Nephron (organoid): ENCODE data around the gene AATF.

ENCODE experiments used
- H3K27ac Mint-ChIP-seq, 3 experiments: 2 replicates each; pipeline ENCODE4 v1.8.0; 2020; ENCODE audit warnings: mixed read lengths in 3 of 3, mild to moderate bottlenecking in 2 of 3, moderate library complexity in 1 of 3
- H3K27me3 Mint-ChIP-seq: 2 replicates; pipeline ENCODE4 v1.8.0; 2021; ENCODE audit warnings: low read depth, mild to moderate bottlenecking, moderate library complexity, mixed read lengths
- H3K36me3 Mint-ChIP-seq: 2 replicates; pipeline ENCODE4 v1.8.0; 2020; ENCODE audit warnings: low read depth, mixed read lengths
- H3K4me1 Mint-ChIP-seq: 2 replicates; pipeline ENCODE4 v1.8.0; 2020; ENCODE audit warnings: mixed read lengths
- H3K4me3 Mint-ChIP-seq, 3 experiments: 2 replicates each; pipeline ENCODE4 v1.8.0; 2020; ENCODE audit warnings: mild to moderate bottlenecking in 3 of 3, mixed read lengths in 3 of 3, moderate library complexity in 2 of 3
- H3K9me3 Mint-ChIP-seq: 2 replicates; pipeline ENCODE4 v1.8.0; 2020; ENCODE audit warnings: mixed read lengths
- CTCF ChIP-seq, 3 experiments: fragments of 200-600 bp; sonication (generic); IDR thresholded peaks; one replicate each; pipeline ENCODE4 v1.5.0; 2021; ENCODE audit warnings: antibody characterized with exemption in 3 of 3; ENCODE audit not compliant: unreplicated experiment in 3 of 3

Gene AATF

GRCh38 chr17:37106049-37106448 is 157.3 kb downstream of the AATF start:
- no peaks in the 10 kb centered on the region for H3K9me3 Mint-ChIP-seq
- no peaks in the 10 kb centered on the region for H3K27me3 Mint-ChIP-seq
- no peak overlapping the region for H3K4me3 Mint-ChIP-seq
- H3K4me1 Mint-ChIP-seq, result peaks cover 21% of the 10 kb centered on the region
- H3K27ac Mint-ChIP-seq, result peak overlapping the region in 1 of 3 experiments; percentile 30
- no peak for TF ChIP-seq CTCF (IDR thresholded peaks at IDR 0.05; ENCODE audit: unreplicated experiment in 3 of 3)
- peaks cover 6% of the 10 kb centered on the region for H3K36me3 Mint-ChIP-seq
